NB4 (cell line): ENCODE measurements around the gene MRPL27.
"Not testable (repeated sequence)": the region's sequence is repeated elsewhere in the genome, so short reads cannot be mapped to it uniquely, and the experiment has no call there.

ENCODE experiments used
- DNase-seq: peaks from one replicate; pipeline ENCODE4 v3.0.0; 2010; ENCODE audit warnings: low read depth
- H3K4me3 ChIP-seq: one replicate; pipeline ENCODE4 v1.5.1; 2011; ENCODE audit warnings: mild to moderate bottlenecking, low read depth, low read length, moderate library complexity
- MYC ChIP-seq: IDR thresholded peaks from 2 replicates; pipeline ENCODE4 v1.6.1; 2011; ENCODE audit warnings: low read depth, low read length
- POLR2A ChIP-seq: IDR thresholded peaks from 2 replicates; pipeline ENCODE4 v1.6.1; 2011; ENCODE audit warnings: mild to moderate bottlenecking; ENCODE audit not compliant: insufficient read length; ENCODE audit errors: extremely low read depth
- TF ChIP-seq, protein P1 (sequence below): IDR thresholded peaks from 2 replicates; pipeline ENCODE4 v1.6.1; 2011; ENCODE audit warnings: low read depth, low read length
- TF ChIP-seq, protein P2 (sequence below): IDR thresholded peaks from one replicate; pipeline ENCODE4 v1.5.1; 2012; ENCODE audit warnings: low read depth, low read length

The MRPL27 gene

DNA sequence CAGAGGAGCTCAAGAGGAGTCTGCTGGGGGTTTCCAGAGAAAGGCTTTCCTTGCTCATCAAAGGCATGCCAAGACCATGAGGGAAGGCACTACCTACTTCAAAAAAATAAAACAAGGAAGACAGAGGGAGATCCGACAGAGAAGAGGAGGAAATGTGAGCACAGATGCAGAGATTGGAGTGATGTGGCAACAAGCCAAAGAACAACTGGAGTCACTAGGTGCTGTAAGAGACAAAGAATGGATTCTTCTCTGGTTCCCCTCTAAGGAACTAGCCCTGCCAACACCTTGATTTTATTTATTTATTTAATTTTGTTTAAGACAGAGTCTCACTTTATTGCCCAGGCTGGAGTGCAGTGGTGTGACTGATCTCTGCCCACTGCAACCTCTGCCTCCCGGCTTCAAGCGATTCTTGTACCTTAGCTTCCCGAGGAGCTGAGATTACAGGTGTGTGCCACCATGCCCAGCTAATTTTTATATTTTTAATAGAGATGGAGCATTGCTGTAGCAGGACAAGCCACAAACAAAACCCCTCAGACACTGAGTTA, 39.3 kb upstream of the MRPL27 start:
- DNase-seq: no peak
- no peak overlapping the region for H3K4me3 ChIP-seq
- no peak for TF ChIP-seq MYC
- TF ChIP-seq, protein P1, sequence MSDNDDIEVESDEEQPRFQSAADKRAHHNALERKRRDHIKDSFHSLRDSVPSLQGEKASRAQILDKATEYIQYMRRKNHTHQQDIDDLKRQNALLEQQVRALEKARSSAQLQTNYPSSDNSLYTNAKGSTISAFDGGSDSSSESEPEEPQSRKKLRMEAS: no peak
- no peak for TF ChIP-seq POLR2A
- TF ChIP-seq, protein P2, sequence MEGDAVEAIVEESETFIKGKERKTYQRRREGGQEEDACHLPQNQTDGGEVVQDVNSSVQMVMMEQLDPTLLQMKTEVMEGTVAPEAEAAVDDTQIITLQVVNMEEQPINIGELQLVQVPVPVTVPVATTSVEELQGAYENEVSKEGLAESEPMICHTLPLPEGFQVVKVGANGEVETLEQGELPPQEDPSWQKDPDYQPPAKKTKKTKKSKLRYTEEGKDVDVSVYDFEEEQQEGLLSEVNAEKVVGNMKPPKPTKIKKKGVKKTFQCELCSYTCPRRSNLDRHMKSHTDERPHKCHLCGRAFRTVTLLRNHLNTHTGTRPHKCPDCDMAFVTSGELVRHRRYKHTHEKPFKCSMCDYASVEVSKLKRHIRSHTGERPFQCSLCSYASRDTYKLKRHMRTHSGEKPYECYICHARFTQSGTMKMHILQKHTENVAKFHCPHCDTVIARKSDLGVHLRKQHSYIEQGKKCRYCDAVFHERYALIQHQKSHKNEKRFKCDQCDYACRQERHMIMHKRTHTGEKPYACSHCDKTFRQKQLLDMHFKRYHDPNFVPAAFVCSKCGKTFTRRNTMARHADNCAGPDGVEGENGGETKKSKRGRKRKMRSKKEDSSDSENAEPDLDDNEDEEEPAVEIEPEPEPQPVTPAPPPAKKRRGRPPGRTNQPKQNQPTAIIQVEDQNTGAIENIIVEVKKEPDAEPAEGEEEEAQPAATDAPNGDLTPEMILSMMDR: no peak

DNA sequence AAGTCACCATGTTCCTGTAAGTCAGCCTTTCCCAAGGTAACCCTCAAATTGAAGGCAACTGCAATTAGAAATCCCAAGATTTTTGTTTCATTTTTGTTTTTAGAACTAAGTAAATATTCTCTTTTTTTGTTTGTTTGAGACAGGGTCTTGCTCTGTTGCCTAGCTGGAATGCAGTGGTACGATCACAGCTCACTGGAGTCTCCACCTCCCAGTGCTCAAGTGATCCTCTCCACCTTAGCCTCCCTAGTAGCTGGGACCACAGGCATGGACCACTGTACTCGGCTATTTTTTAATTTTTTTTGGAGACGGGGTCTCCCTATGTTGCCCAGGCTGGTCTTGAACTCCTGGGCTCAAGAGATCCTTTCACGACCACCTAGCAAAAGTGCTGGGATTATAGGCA, 34.9 kb upstream of the MRPL27 start:
- no peak for DNase-seq
- no peak overlapping the region for H3K4me3 ChIP-seq
- TF ChIP-seq POLR2A (no peak), MYC (no peak)
- TF ChIP-seq, protein P1: no peak
- TF ChIP-seq, protein P2: no peak

GRCh38 chr17:50406578-50406977, 33.6 kb upstream of the MRPL27 start:
- no peak overlapping the region for H3K4me3 ChIP-seq
- no peak for DNase-seq
- TF ChIP-seq, protein P2: no peak
- no peak for TF ChIP-seq MYC
- no peak for TF ChIP-seq POLR2A

DNA sequence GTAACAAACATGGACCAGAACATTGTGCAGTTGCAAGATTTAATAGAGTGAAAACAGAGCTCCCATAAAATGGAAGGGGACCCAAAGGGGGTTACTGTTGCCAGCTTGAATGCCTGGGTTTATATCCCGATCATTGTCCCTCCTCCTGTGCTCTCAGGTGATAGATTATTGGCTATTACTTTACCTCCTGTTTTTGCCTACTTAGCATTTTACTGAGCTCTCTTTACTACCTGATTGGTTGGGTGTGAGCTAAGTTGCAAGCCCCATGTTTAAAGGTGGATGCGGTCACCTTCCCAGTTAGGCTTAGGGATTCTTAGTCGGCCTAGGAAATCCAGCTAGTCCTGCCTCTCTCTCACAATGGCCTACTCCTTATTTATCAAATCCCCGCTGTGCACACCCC, 32.4 kb upstream of the MRPL27 start:
- H3K4me3 ChIP-seq, DNase-seq: not testable (repeated sequence)

GRCh38 chr17:50399591-50399990, 26.6 kb upstream of the MRPL27 start:
- H3K4me3 ChIP-seq: not testable (repeated sequence)

GRCh38 chr17:50398672-50399071, 25.7 kb upstream of the MRPL27 start:
- not testable (repeated sequence) for H3K4me3 ChIP-seq, DNase-seq

More at GRCh38 chr17:50399591-50399990, 26.6 kb upstream of the MRPL27 start:
- DNase-seq: not testable (repeated sequence)

- H3K4me3 ChIP-seq: peak overlapping the region; percentile 96
- no peak for DNase-seq
- TF ChIP-seq, protein P2: no peak
Measured at GRCh38 chr17:50397919-50398285, 24.9 kb upstream of the MRPL27 start.

- H3K4me3 ChIP-seq: peak within 1 kb of the TSS; percentile 96
Measured at GRCh38 chr17:50397111-50397918, 24.3 kb upstream of the MRPL27 start, which contains the start of gene LRRC59. LRRC59 (minus strand) TSS chr17:50397523; CDS start chr17:50397317, 206 bp downstream.

More at GRCh38 chr17:50397111-50397918, 24.3 kb upstream of the MRPL27 start, which contains the start of gene LRRC59:
- peak; percentile 92 for TF ChIP-seq POLR2A
- TF ChIP-seq, protein P1: peak; percentile 73; the same call in 1 of the 2 replicates
- peak; percentile 87 for TF ChIP-seq MYC
- TF ChIP-seq, protein P2: peak; percentile 76
- DNase-seq: peak; percentile 87
